ENCODE data around the gene TICRR.
A peak's percentile ranks its signal among the peaks of the same experiment; 100 is the strongest.
"Not testable (repeated sequence)": the region's sequence is repeated elsewhere in the genome, so short reads cannot be mapped to it uniquely, and the experiment has no call there.

Gene TICRR

GRCh38 chr15:89575146-89575655 is at the start of gene TICRR:
TICRR (plus strand) TSS chr15:89575469; CDS start chr15:89575587, 118 bp downstream.
- DNase-seq (ENCODE audit: low spot score) = peak; percentile 100

DNA sequence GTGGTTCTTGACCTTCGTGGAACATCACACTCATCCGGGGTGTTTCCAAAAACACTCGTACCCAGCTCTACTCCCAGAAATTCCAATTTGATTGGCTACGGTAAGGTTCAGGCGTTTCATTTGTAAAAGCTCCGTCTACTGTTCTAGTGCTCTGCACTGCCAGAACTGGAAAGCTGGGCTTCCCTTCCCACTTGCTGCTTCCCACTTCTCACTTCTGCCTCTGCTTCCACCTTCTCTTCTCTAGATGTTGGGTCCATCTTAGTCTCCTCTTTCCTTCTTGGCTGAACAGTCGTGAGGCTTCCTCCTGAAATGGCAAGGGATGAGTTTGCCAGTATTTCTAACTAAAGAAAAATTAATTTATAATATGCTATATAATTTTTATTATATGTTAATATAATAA is 49.1 kb upstream of the TICRR start:
- no peak for DNase-seq (ENCODE audit: low spot score)

DNA sequence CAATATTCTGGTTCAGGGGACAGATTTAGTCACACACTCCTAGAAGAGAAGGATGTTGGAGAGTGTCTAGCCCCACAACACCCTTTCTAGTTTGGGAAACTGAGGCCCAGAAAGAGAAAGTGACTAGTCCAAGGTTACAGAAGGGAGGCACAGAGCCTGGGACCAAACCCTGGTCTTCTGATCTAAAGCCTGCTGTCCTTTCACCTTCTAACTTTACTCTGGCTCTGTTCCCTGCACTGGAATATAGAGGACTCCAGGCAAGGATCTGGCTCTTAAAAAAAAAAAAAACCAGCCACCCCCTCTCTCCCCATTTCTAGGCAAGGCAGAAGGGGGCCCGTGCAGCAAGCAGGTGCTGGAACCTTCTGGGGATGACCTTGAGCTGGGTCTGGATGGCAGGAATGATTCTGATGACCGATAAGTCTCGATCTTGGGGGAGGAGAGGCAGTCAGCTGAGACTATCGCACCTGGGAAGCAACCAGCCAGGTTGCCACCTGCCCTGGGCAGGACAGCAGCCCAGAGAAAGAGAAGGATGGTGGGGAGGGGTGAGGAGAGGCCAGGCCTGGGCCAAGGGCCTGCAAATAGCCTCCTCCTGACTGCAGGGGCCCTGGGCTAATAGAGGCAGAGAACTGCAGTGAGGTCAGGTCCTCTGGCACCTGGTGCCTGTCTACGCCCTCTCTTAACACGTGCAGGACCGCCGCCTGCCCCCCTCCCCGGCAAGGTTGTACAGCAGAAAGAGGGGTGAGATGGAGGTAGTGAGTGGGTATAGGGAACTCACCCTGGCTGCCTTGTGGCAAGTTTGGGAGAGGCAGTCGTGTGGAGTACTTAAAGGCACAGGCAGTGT is 48.4 kb upstream of the TICRR start:
- no peak for DNase-seq (ENCODE audit: low spot score)

GRCh38 chr15:89528757-89529352 is 46.4 kb upstream of the TICRR start:
- no peak for DNase-seq (ENCODE audit: low spot score)

- DNase-seq (ENCODE audit: low spot score) = no peak
Observed at GRCh38 chr15:89530976-89531375, 44.3 kb upstream of the TICRR start.

DNA sequence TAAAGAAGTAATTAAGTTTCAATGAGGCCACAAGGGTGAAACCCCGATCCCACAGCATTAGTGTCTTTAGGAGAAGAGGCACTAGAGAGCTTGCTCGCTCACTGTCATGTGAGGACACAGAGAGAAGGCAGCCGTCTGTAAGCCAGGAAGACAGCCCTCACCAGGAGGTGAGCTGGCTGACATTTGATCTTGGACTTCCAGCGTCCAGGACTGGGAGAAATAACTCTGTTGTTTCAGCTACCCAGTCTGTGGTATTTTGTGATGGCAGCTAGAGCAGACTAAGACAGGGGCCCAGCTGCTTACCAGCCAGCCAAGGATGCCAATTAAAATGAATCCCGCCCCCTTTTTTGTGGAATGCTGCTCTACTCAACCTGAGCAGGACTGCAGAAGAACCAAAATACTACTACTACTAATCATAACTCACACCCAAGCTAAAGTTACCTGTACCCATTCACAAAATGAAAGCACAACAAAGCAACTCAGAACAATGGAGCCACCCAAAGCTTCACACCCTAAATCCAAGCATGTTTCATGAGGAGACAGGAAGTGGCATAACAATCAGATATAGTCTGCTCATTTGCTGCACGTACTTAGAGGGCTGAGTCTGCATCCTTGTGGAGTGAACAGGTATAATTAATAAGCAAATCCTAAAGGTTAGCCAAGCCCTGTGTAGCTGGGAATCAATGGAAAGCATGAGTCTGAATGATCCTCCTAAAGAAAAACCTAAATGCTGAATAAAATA is 43.3 kb upstream of the TICRR start:
- no peak for DNase-seq (ENCODE audit: low spot score)

DNA sequence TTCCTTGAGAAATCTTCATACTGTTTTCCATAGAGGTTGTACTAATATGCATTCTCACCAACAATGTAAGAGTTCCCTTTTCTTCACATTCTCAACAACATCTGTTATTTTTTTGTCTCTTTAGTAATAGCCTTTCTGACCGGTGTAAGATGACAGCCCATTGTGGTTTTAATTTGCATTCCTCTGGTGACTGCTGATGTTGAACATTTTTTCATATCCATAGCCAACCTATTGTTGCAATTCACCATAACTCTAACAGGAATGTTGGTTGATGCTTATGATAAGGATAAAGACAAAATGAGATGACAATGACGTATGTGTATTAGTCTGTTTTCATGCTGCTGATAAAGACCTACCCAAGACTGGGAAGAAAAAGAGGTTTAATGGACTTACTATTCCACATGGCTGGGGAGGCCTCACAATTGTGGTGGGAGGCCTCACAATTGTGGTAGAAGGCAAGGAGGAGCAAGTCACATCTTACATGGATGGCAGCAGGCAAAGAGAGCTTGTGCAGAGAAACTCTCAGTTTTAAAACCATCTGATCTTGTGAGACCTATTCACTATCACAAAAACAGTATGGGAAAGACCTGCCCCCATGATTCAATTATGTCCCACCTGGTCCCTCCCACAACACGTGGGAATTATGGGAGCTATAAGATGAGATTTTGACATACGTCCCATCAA is 41.3 kb upstream of the TICRR start:
- no peak for DNase-seq (ENCODE audit: low spot score)

DNA sequence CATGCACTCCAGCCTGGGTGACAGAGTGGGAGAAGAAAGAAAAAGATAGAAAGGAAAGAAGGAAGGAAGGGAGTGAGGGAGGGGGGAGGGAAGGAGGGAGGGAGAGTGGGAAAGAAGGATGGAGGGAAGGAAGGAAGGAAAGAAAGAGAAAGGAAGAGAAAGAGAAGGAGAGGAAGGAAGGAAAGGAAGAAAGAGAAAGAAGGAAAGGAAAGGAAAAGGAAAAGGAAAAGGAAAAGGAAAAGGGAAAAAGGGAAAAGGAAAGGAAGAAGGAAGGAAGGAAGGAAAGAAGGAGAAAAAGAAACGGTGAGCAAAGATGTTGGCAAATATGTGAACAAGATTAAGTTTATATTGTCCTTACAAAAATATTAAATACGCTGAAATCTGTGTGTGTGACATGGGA is 36.2 kb upstream of the TICRR start:
- DNase-seq (ENCODE audit: low spot score) = no peak

- no peak for DNase-seq (ENCODE audit: low spot score)
Observed at GRCh38 chr15:89542369-89542768, 32.9 kb upstream of the TICRR start.

DNA sequence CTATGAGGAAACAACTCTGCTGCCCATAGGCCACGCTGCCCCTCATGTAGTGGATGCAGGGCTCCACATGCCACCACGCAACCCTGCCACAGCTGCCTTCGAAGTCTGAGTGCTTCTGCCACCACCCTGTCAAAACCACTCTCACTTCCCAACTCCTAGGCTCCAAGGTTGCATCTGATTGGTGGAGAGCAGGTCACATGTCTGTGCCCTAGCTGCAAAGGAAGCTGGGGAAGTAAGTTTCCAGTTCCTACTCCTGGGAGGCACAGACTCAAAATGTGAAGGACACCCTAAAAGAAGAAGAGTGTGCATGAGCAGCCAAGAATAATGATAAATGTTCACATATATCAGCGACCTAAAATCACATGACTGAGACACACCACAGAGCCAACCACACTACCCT is 31.9 kb upstream of the TICRR start:
- no peak for DNase-seq (ENCODE audit: low spot score)

DNA sequence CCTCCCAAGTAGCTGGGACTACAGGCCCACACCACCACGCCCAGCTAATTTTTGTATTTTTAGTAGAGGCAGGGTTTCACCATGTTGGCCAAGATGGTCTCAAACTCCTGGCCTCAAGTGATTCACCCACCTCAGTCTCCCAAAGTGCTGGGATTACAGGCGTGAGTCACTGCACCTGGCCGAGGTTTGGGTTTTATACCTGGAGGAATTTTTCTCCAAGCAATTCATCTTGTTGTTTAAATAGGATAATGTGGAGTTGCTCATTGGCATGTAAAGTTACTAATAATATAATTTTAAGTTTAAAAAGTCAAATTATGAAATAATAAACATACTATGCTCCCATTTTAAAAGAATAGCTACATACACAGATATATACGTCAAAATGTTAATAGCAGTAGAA is 26.1 kb upstream of the TICRR start:
- DNase-seq (ENCODE audit: low spot score) = not testable (repeated sequence)

DNA sequence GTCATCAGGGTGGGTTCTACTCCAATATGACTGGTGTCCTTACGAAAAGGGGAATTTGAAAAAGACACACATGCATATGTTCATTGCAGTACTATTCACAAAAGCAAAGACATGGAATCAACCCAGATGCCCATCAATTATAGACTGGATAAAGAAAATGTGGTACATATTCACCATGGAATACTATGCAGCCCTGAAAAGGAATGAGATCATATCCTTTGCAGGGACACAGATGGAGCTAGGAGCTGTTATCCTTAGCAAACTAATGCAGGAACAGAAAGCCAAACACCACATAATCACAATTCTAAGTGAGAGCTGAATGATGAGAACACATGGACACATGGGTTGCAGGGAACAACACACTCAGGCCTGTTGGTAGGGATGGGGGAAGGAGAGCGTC is 24.8 kb upstream of the TICRR start:
- no peak for DNase-seq (ENCODE audit: low spot score)

DNA sequence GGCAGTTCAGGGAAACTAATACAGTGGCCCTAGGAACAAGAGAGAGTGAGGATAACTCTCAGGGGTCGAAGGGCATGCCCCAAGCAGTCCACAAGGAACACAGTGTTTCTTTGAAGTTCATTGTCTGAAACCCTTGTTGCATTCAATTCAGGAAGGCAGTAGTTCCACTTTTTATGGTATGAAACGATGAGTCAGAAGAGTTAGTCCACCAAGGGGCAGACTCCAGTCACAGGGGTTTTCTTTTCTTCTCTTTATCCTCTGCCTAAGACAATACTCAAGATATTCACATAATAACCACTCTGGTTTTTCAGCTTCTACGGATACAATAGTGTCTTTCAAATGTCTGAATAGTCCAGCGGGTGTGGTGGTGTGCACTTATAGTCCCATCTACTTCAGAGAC is 23.7 kb upstream of the TICRR start:
- peak; percentile 9 for DNase-seq (ENCODE audit: low spot score)

DNA sequence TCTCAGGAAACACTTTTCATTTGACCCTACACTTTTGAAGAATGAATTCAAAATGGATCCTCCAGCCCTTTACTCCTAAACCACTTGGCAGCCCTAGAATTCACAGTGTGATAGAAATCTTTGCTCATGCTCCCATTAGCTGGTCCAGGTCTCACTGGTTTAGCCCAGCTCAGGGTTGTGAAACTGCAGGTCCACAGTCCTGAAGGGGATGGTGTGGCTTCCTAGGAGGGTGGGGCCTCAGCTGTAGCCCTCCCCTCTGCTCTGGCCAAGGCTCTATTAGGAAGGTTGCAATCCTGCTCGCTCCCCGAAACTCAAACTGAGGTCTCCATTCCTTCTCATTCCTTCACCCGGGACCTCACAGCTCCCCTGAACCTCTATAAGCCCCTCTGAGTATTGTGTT is 21.6 kb upstream of the TICRR start:
- no peak for DNase-seq (ENCODE audit: low spot score)

DNA sequence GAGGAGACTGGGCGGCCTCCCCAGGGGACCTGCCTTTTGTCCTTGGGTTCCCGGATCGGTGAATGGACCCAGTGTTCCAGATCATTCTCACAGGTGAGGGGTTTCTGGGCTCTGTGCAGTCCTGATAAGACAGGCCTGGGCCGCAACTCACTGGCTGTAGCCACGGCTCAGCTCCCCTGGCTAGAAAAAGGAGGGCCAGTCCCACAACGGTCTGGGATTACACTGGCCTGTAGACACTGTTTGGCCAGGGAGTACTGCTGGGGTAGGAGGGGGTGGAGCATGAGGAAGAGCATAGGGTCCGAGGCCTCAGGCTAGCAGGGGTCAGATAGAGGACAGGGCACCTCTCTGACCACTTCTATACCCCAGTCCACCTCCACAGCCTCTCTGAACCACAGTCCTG is 21.0 kb upstream of the TICRR start:
- no peak for DNase-seq (ENCODE audit: low spot score)

DNA sequence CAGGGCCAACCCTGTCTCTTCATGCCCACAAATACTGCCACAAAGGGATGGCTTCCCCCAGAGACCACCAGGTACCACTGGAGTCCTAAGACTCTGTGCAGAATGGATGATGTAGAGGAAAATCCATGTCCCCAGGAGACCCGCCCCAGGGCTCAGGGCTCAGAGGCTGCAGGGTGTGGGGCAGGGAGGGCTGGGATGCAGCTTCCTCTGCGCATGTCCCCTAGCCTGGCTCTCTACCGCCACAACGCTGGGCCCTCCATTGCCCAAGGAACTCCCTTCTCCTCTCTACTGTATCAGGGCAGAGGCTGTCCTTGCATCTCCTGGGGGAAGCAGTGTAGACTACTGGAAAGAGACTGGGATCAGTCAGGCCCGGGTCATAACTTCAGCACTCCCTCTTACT is 19.5 kb upstream of the TICRR start:
- DNase-seq (ENCODE audit: low spot score) = no peak

DNA sequence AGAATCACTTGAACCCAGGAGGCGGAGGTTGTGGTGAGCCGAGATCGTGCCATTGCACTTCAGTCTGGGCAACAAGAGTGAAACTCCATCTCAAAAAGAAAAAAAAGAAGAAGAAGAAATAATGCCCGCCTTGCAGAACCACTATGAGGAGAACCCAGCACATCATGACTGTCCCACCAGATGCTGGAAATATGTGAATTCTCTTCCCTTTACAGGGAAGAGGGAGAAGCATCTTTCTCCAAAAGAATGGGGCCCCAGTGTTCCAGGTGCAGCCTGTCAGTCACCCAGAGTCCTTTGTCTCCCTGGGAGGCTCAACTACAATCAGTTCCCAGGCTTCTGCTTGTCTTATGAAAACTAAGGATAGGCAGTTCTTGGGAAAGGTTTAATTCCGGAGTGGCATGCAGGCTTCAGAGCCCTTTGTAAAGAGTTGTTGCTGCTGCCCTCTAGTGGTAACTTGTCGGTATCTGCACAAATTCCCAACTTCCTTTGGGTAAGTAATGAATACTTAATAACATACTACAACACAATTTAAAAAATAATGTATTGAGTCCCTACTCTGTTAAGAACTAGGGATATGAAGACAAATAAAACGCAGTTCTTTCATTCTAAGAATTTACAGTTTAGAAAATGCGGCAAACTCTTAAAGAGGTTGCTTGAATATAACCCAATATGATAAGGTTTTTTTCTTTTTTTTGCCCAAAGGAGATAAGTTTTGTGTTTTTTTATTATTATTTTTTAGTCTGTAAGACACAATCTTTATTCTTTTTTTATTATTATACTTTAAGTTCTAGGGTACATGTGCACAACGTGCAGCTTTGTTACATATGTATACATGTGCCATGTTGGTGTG is 18.6 kb upstream of the TICRR start:
- peak; percentile 73 for DNase-seq (ENCODE audit: low spot score)

GRCh38 chr15:89559769-89560264 is 15.5 kb upstream of the TICRR start:
- DNase-seq (ENCODE audit: low spot score) = no peak

DNA sequence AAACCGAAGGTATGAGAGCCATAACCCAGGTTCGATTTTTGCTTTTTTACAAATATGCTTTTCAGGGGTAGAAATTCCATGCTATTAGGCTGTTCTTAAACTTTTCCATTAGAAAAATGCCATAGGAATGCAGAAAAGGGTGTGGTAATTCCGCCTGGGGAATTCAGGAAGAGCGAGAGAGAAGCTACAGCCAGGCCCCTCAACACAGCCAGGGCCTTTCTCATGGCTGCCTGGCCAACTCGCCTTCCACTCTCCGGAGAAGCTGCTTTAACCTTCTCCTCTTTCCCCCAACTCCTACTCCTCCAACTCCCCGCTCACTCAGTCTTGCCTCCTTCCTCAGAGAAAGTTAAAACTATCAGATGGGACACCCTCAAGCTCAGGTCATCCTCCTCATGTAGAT is 9.1 kb upstream of the TICRR start:
- DNase-seq (ENCODE audit: low spot score) = no peak

GRCh38 chr15:89566621-89567294 is 8.5 kb upstream of the TICRR start:
- no peak for DNase-seq (ENCODE audit: low spot score)

All from kidney tubule cell (primary cell).